ENCODE results near the gene TMEM248.

DNA sequence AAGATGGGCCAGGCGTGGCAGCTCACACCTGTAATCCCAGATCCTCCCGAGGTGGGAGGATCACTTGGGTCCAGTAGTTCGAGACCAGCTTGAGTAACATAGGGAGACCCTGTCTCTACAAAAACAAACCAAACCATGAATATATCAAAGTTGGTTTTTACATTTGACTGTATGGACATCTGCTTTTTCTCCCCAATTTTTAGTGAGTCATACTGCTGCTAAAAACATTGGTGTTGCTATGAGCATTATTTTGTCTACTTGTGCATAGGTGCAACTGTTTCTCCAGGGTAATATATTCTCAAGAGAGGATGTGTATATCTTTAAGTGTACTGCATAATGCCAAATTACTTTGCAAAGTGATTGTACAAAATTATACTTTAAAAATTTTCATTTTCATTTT, 769 bp upstream of the TMEM248 start:
- TF ChIP-seq, protein P1, sequence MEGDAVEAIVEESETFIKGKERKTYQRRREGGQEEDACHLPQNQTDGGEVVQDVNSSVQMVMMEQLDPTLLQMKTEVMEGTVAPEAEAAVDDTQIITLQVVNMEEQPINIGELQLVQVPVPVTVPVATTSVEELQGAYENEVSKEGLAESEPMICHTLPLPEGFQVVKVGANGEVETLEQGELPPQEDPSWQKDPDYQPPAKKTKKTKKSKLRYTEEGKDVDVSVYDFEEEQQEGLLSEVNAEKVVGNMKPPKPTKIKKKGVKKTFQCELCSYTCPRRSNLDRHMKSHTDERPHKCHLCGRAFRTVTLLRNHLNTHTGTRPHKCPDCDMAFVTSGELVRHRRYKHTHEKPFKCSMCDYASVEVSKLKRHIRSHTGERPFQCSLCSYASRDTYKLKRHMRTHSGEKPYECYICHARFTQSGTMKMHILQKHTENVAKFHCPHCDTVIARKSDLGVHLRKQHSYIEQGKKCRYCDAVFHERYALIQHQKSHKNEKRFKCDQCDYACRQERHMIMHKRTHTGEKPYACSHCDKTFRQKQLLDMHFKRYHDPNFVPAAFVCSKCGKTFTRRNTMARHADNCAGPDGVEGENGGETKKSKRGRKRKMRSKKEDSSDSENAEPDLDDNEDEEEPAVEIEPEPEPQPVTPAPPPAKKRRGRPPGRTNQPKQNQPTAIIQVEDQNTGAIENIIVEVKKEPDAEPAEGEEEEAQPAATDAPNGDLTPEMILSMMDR (IDR thresholded peaks at IDR 0.05) = no peak
- TF ChIP-seq EZH2 (IDR thresholded peaks at IDR 0.05; ENCODE audit: borderline replicate concordance, insufficient read depth, low read depth, low read length, poor library complexity, severe bottlenecking) = no peak

All from B cell (primary cell).